SK-N-SH treated with all-trans-retinoic acid at 6 μM for 48 hours (cell line): ENCODE data around the gene SNAP25.

Source experiments
- ATAC-seq: fragments of 200-7000 bp; cut with Tn5 transposase; 3 replicates; pipeline ENCODE4 v1.9.1; 2020; ENCODE audit warnings: mild to moderate bottlenecking, moderate library complexity
- ARNTL ChIP-seq: fragments of 450-650 bp; formaldehyde crosslinking; IDR thresholded peaks from 2 replicates; pipeline ENCODE4 v1.5.0; 2020; ENCODE audit warnings: low read depth, mild to moderate bottlenecking, moderate library complexity, borderline replicate concordance
- BACH2 ChIP-seq: fragments of 250-450 bp; sonication (Bioruptor Pico); IDR thresholded peaks from 2 replicates; pipeline ENCODE4 v1.9.0; 2021; ENCODE audit warnings: mild to moderate bottlenecking, borderline replicate concordance
- CSDC2 ChIP-seq: fragments of 250-450 bp; sonication (Bioruptor Pico); IDR thresholded peaks from 2 replicates; pipeline ENCODE4 v1.5.0; 2020; ENCODE audit warnings: mild to moderate bottlenecking, moderate library complexity
- CSRNP3 ChIP-seq: fragments of 250-450 bp; sonication (Bioruptor Pico); IDR thresholded peaks from 2 replicates; pipeline ENCODE4 v1.5.1; 2021; ENCODE audit warnings: mild to moderate bottlenecking, moderate library complexity
- ESRRG ChIP-seq: fragments of 250-450 bp; sonication (Bioruptor Pico); IDR thresholded peaks from 2 replicates; pipeline ENCODE4 v1.6.1; 2021; ENCODE audit warnings: mild to moderate bottlenecking
- ISL1 ChIP-seq: fragments of 250-450 bp; sonication (Bioruptor Pico); IDR thresholded peaks from 2 replicates; pipeline ENCODE4 v2.1.2; 2022; ENCODE audit warnings: mild to moderate bottlenecking, moderate library complexity
- OSR1 ChIP-seq: fragments of 250-450 bp; sonication (Bioruptor Pico); IDR thresholded peaks from 2 replicates; pipeline ENCODE4 v1.8.0; 2022; ENCODE audit warnings: moderate library complexity, mild to moderate bottlenecking, inconsistent platforms
- PATZ1 ChIP-seq: fragments of 250-450 bp; sonication (Bioruptor Pico); IDR thresholded peaks from 2 replicates; pipeline ENCODE4 v1.8.0; 2020; ENCODE audit warnings: mild to moderate bottlenecking, moderate library complexity, borderline replicate concordance
- POU6F1 ChIP-seq: fragments of 250-450 bp; sonication (Bioruptor Pico); IDR thresholded peaks from 2 replicates; pipeline ENCODE4 v1.8.0; 2021; ENCODE audit warnings: low read depth, mild to moderate bottlenecking, moderate library complexity, borderline replicate concordance
- PPARA ChIP-seq: fragments of 250-450 bp; sonication (Bioruptor Pico); IDR thresholded peaks from 2 replicates; pipeline ENCODE4 v1.5.0; 2020; ENCODE audit warnings: mild to moderate bottlenecking, borderline replicate concordance
- SNAI2 ChIP-seq: fragments of 250-450 bp; sonication (Bioruptor Pico); IDR thresholded peaks from 2 replicates; pipeline ENCODE4 v1.5.0; 2020; ENCODE audit warnings: mild to moderate bottlenecking, moderate library complexity
- TOX ChIP-seq: fragments of 250-450 bp; sonication (Bioruptor Pico); IDR thresholded peaks from 2 replicates; pipeline ENCODE4 v1.8.0; 2021; ENCODE audit warnings: mild to moderate bottlenecking, moderate library complexity, borderline replicate concordance
- TSHZ2 ChIP-seq: fragments of 250-450 bp; sonication (Bioruptor Pico); IDR thresholded peaks from 2 replicates; pipeline ENCODE4 v1.5.0; 2020; ENCODE audit warnings: mild to moderate bottlenecking, moderate library complexity
- ZC3H10 ChIP-seq: fragments of 250-450 bp; sonication (Bioruptor Pico); IDR thresholded peaks from 2 replicates; pipeline ENCODE4 v1.5.1; 2021; ENCODE audit warnings: mild to moderate bottlenecking, moderate library complexity
- ZFP30 ChIP-seq: fragments of 450-650 bp; formaldehyde crosslinking; IDR thresholded peaks from 2 replicates; pipeline ENCODE4 v1.5.0; 2022; ENCODE audit warnings: mild to moderate bottlenecking, moderate library complexity
- ZNF565 ChIP-seq: fragments of 450-650 bp; formaldehyde crosslinking; conservative IDR thresholded peaks from 2 replicates; pipeline ENCODE4 v1.5.0; 2020; ENCODE audit warnings: low read depth, mild to moderate bottlenecking, moderate library complexity
- ZNF70 ChIP-seq: fragments of 450-650 bp; formaldehyde crosslinking; IDR thresholded peaks from 2 replicates; pipeline ENCODE4 v1.5.0; 2020; ENCODE audit warnings: mild to moderate bottlenecking, moderate library complexity

The SNAP25 gene

GRCh38 chr20:10297223-10297622 is 78.6 kb downstream of the SNAP25 start:
- no peak for TF ChIP-seq TOX (CRISPR knock-in tag)
- no peak for TF ChIP-seq PPARA (CRISPR knock-in tag)
- TF ChIP-seq ESRRG (CRISPR knock-in tag): no peak
- no peak for TF ChIP-seq CSRNP3
- no peak for TF ChIP-seq BACH2 (CRISPR knock-in tag)

GRCh38 chr20:10297684-10298240 is 79.1 kb downstream of the SNAP25 start:
- peak; percentile 61 for ATAC-seq
- no peak for TF ChIP-seq TSHZ2 (CRISPR knock-in tag)

More at GRCh38 chr20:10297223-10297622, 78.6 kb downstream of the SNAP25 start:
- ATAC-seq: no peak

- ATAC-seq: no peak
These were observed 82.2 kb downstream of the SNAP25 start for GRCh38 chr20:10300582-10301446.

More at GRCh38 chr20:10300582-10301446, 82.2 kb downstream of the SNAP25 start:
- TF ChIP-seq ZNF565: no peak
- no peak for TF ChIP-seq CSDC2 (CRISPR knock-in tag)
- TF ChIP-seq ISL1 (CRISPR knock-in tag): no peak
- no peak for TF ChIP-seq PPARA (CRISPR knock-in tag)
- TF ChIP-seq SNAI2 (CRISPR knock-in tag): no peak
- no peak for TF ChIP-seq ARNTL (CRISPR knock-in tag)
- no peak for TF ChIP-seq OSR1 (CRISPR knock-in tag)
- no peak for TF ChIP-seq PATZ1 (CRISPR knock-in tag)
- TF ChIP-seq POU6F1 (CRISPR knock-in tag): no peak
- no peak for TF ChIP-seq ZNF70 (CRISPR knock-in tag)
- no peak for TF ChIP-seq ZC3H10 (CRISPR knock-in tag)
- TF ChIP-seq TOX (CRISPR knock-in tag): no peak
- TF ChIP-seq TSHZ2 (CRISPR knock-in tag): no peak
- TF ChIP-seq ESRRG (CRISPR knock-in tag): no peak
- no peak for TF ChIP-seq ZFP30 (CRISPR knock-in tag)
